ENCODE results near the gene BMP8A. TPM values are rescaled to one million over a fixed set of nuclear protein-coding genes. Genes with fewer than 3 reads are reported as not detected.

BMP8A gene
- total and polyA plus RNA-seq, 2 of the 8 experiments (the other 6 are each of a cell fraction or from before 2014, with no cell fraction given): 0.38 to 0.43 TPM

DNA sequence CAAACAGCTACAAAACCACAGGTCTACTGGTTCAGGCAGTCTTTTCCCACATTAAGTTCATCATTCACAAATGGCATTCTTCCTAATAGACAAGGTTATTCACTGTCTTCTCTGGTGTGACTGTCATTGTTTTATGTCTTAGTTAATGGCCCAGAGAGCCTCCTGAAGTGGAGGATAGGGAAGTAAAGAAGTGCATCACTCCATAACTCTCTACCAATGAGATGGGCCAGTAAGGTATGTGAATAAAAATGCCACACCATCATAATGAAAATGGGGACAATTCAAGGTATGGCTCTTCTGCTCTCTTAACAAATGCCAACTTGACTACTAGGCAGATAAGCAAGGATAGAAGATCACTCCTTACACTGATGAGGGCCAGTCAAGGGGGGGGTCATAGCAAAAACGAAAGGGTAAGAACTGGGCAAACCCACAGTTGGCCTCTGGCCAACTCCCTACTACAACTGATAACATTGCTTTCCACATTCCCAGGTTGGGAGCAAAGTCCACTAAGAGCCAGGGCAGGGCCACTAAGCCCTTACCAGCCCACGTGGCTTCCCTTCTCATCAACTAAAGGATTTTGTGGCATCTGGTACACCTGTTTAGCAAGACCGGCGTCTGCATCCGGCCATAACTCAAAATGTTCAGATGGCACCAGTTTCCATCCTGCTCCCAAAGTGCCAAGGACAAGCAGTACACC is 75.2 kb downstream of the BMP8A start:
- Histone ChIP-seq H2BK5ac (ENCODE audit: low read depth, low read length) (no peak overlapping the region), H3K9me3 (ENCODE audit: insufficient read depth in 2 of 2, low read depth in 1 of 2, low read length in 1 of 2) (no peaks in the 10 kb centered on the region), H3K4me1 (replicated peaks in 1 of 4; ENCODE audit: control insufficient read depth in 3 of 4, insufficient read depth in 4 of 4, low read length in 3 of 4) (no peaks in the 10 kb centered on the region), H2BK12ac (ENCODE audit: low read depth, low read length) (no peak overlapping the region), H3K4ac (replicated peaks; ENCODE audit: insufficient read length, low read depth, low read length) (no peak overlapping the region), H2BK15ac (ENCODE audit: low read length) (no peak overlapping the region), H3K27me3 (replicated peaks in 1 of 4; ENCODE audit: control insufficient read depth in 3 of 4, extremely low read depth in 1 of 4, insufficient read depth in 3 of 4, low read length in 3 of 4) (no peaks in the 10 kb centered on the region), H2BK20ac (ENCODE audit: low read length) (no peak overlapping the region), H4K20me1 (replicated peaks in 1 of 2; ENCODE audit: control insufficient read depth in 1 of 2, insufficient read depth in 2 of 2, low read length in 2 of 2) (peaks cover 16 to 36% of the 10 kb centered on the region in 2 experiments), H3K79me2 (ENCODE audit: control insufficient read depth in 1 of 2, insufficient read depth in 2 of 2, low read length in 2 of 2) (peaks cover 0 to 5% of the 10 kb centered on the region in 2 experiments; a peak in 2 of 4 replicates), H3K4me2 (ENCODE audit: insufficient read depth in 1 of 2, low read depth in 2 of 2, low read length in 2 of 2) (no peak overlapping the region), H2AK5ac (ENCODE audit: low read depth, low read length) (no peak overlapping the region), H3K56ac (replicated peaks; ENCODE audit: insufficient read length, low read depth, low read length) (no peak overlapping the region), H3K4me3 (ENCODE audit: extremely low read depth in 1 of 4, insufficient read depth in 2 of 4, low read depth in 3 of 4, low read length in 4 of 4) (no peak overlapping the region), H4K8ac (ENCODE audit: extremely low read depth, insufficient read depth, low read length) (no peak overlapping the region), H3K36me3 (ENCODE audit: control insufficient read depth in 2 of 4, insufficient read depth in 4 of 4, low read length in 3 of 4) (peaks cover 80 to 98% (median 95%) of the 10 kb centered on the region in 4 experiments), H3K14ac (ENCODE audit: insufficient read length) (no peak overlapping the region), H3K23me2 (ENCODE audit: low read depth, low read length) (no peaks in the 10 kb centered on the region), H3K18ac (ENCODE audit: extremely low read depth, low read length) (no peak overlapping the region), H3K23ac (ENCODE audit: insufficient read length) (no peak overlapping the region), H4K5ac (ENCODE audit: insufficient read length, low read depth, low read length) (no peak overlapping the region), H2BK120ac (replicated peaks; ENCODE audit: low read depth, low read length) (no peak overlapping the region), H3K27ac (ENCODE audit: low read depth, low read length) (no peak overlapping the region), H3K9ac (replicated peaks in 1 of 4; ENCODE audit: extremely low read depth in 1 of 4, low read depth in 3 of 4, low read length in 3 of 4) (no peak overlapping the region), H2AFZ (ENCODE audit: low read length) (no peak overlapping the region), H3K79me1 (ENCODE audit: low read depth, low read length) (peaks cover 2% of the 10 kb centered on the region; the same call in 1 of the 2 replicates), H4K91ac (replicated peaks; ENCODE audit: insufficient read length, low read length) (no peak overlapping the region)
- CTCF ChIA-PET (ENCODE audit: partially characterized antibody): interaction anchor here (0.9 kb wide), 1 partner anchor 24 kb away, joined by 3 read pairs; no protein-coding TSS in a partner anchor
- no peak for FAIRE-seq
- TF ChIP-seq TCF12 (IDR thresholded peaks at IDR 0.05; ENCODE audit: low read depth, low read length) (no peak), FOSL1 (IDR thresholded peaks at IDR 0.05; ENCODE audit: insufficient read depth, low read depth, low read length) (no peak), SIX5 (IDR thresholded peaks at IDR 0.05; ENCODE audit: low read depth, low read length) (no peak), RAD21 (IDR thresholded peaks at IDR 0.05 in 1 of 2, conservative IDR thresholded peaks at IDR 0.05 in 1 of 2; ENCODE audit: low read depth in 2 of 2, low read length in 2 of 2) (no peak), KDM4A (IDR thresholded peaks at IDR 0.05; ENCODE audit: low read depth, low read length, severe bottlenecking) (no peak), SIRT6 (IDR thresholded peaks at IDR 0.05; ENCODE audit: low read length) (no peak)
- POLR2A ChIA-PET (ENCODE audit: partially characterized antibody): interaction anchor here (7.9 kb wide), 1 partner anchor 7 kb away, joined by 92 read pairs; no protein-coding TSS in a partner anchor
- 93% methylated on average over 5 of the region's 5 CpGs; no CpG with 5 or more reads in 1 of the 2 experiments for WGBS, 2 experiments (ENCODE audit: extremely low coverage in 1 of 2, insufficient coverage in 1 of 2, insufficient read length in 1 of 2, insufficient replicate concordance in 2 of 2, low coverage in 1 of 2, low lambda C conversion rate in 2 of 2, missing lambda C conversion rate in 1 of 2)
- no peak for DNase-seq (ENCODE audit: low read depth in 1 of 2, low spot score in 2 of 2)

Data from H1 (cell line).